Stomach smooth muscle (tissue), 2 donors: ENCODE results near the gene UFSP1.

Experiments
- H3K27ac ChIP-seq: one replicate; pipeline ENCODE4 v1.7.0; 2013; ENCODE audit warnings: mild to moderate bottlenecking, low read length, inconsistent platforms
- H3K27me3 ChIP-seq, 2 donors: one replicate each; pipeline ENCODE4 v1.7.0; 2013; ENCODE audit warnings: low read length in 2 of 2; ENCODE audit not compliant: insufficient read depth in 2 of 2, control insufficient read depth in 1 of 2
- H3K36me3 ChIP-seq, 2 donors: one replicate each; pipeline ENCODE4 v1.7.0; 2013; ENCODE audit warnings: low read length in 2 of 2; ENCODE audit not compliant: control insufficient read depth in 2 of 2, insufficient read depth in 2 of 2
- H3K4me1 ChIP-seq: one replicate; pipeline ENCODE4 v1.7.0; 2013; ENCODE audit warnings: low read length; ENCODE audit not compliant: control insufficient read depth, insufficient read depth
- H3K4me3 ChIP-seq, 2 donors: one replicate each; pipeline ENCODE4 v1.7.0; 2013; ENCODE audit warnings: low read length in 2 of 2
- H3K9ac ChIP-seq, 2 donors: one replicate each; pipeline ENCODE4 v1.7.0; 2013; ENCODE audit warnings: low read length in 2 of 2, mild to moderate bottlenecking in 1 of 2
- H3K9me3 ChIP-seq, 2 donors: one replicate each; pipeline ENCODE4 v1.7.0; 2013; ENCODE audit warnings: low read length in 2 of 2; ENCODE audit not compliant: control insufficient read depth in 2 of 2
- donor health status: healthy.
- donor health status: Pancreatic carcinoma.

The UFSP1 gene

DNA sequence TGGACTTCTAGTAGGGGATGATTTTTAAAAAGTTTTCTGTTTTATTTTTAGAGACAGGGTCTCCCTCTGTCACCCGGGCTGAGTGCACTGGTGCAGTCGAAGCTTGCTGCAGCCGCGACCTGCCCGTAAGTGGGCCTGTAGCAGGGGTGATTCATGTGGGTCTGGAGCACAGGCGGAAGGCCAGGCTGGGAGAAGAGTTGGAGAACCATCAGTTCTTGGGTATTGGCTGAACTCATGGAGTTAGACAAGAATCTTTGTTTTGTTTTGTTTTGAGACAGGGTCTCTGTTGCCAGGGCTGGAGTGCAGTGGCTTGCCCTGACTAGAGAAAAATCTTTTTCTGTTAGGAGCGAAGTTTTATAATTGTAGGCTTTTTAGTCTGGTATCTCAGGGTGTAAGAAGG is 8.9 kb downstream of the UFSP1 start:
- peaks cover 19% of the 10 kb centered on the region for H3K4me1 ChIP-seq
- no peak overlapping the region for H3K27ac ChIP-seq
- no peaks in the 10 kb centered on the region for H3K27me3 ChIP-seq
- H3K9ac ChIP-seq = no peak overlapping the region
- peaks cover 46 to 48% of the 10 kb centered on the region in 2 donors for H3K36me3 ChIP-seq
- H3K4me3 ChIP-seq = no peak overlapping the region
- no peaks in the 10 kb centered on the region for H3K9me3 ChIP-seq

DNA sequence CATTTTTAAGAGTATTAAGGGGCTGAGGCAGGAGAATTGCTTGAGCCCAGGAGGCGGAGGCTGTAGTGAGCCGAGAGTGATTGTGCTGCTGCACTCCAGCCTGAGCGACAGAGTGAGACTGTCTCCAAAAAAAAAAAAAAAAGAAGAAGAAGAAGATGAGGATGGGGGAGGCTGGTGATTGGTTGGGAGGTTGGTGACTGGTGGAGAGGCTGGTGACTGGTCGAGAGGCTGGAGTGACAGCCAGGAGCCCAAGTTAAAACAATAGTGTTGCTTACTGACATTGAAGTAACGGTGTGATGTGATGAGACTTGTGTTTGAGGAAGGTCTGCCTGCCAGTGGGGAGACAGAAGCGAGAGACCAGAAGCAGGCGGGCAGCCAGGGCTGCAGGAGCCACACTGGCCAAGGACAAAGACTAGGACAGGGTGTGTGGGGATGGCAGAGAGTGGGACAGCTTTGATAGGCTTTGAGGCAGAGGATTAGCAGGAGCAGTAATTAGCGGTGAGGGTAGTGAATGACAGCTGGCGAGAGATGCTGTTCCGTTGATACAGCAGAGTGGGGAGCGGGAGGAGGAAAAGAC is 9.7 kb downstream of the UFSP1 start:
- H3K4me3 ChIP-seq = no peak overlapping the region
- H3K36me3 ChIP-seq = peaks cover 38 to 39% of the 10 kb centered on the region in 2 donors
- no peaks in the 10 kb centered on the region for H3K27me3 ChIP-seq
- no peak overlapping the region for H3K9ac ChIP-seq
- no peaks in the 10 kb centered on the region for H3K9me3 ChIP-seq
- no peak overlapping the region for H3K27ac ChIP-seq
- H3K4me1 ChIP-seq = peaks cover 19% of the 10 kb centered on the region

DNA sequence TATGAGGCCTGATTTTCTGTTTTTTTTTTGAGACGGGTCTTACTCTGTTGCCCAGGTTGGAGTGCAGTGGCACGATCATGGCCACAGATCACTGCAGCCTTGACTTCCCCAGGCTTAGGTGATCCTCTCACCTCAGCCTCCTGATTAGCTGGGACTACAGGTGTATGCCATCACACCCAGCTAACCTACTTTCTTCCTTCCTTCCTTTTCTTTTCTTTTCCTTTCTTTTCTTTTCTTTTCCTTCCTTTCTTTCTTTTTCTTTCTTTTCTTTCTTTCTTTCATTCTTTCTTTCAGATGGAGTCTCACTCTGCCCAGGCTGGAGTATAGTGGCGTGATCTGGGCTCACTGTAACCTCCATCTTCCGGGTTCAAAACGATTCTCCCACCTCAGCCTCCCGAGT is 10.8 kb downstream of the UFSP1 start:
- peak overlapping the region in 1 of 2 donors; percentile 29 for H3K9ac ChIP-seq

DNA sequence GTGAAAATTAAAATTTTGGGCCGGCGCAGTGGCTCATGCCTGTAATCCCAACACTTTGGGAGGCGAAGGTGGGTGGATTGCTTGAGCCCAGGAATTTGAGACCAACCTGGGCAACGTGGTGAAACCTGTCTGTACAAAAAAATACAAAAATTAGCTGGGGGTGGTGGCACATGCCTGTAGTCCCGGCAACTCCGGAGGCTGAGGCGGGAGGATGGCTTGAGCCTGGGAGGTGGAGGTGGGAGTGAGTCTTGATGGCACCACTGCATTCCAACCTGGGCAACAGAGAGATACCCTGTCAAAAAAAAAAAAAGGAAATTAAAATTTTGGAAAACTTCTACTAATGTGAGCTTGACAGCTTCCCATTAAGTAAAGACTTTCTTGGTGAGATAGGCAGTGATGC is 11.5 kb downstream of the UFSP1 start:
- no peak overlapping the region for H3K27ac ChIP-seq
- peaks cover 22 to 31% of the 10 kb centered on the region in 2 donors for H3K36me3 ChIP-seq
- H3K9ac ChIP-seq = no peak overlapping the region
- peaks cover 19% of the 10 kb centered on the region for H3K4me1 ChIP-seq
- H3K9me3 ChIP-seq = no peaks in the 10 kb centered on the region
- no peaks in the 10 kb centered on the region for H3K27me3 ChIP-seq
- no peak overlapping the region for H3K4me3 ChIP-seq

More for the DNA sequence above, 10.8 kb downstream of the UFSP1 start:
- H3K27ac ChIP-seq = no peak overlapping the region
- H3K9me3 ChIP-seq = no peaks in the 10 kb centered on the region
- no peaks in the 10 kb centered on the region for H3K27me3 ChIP-seq
- no peak overlapping the region for H3K4me3 ChIP-seq
- peaks cover 19% of the 10 kb centered on the region for H3K4me1 ChIP-seq
- peaks cover 28 to 32% of the 10 kb centered on the region in 2 donors for H3K36me3 ChIP-seq

DNA sequence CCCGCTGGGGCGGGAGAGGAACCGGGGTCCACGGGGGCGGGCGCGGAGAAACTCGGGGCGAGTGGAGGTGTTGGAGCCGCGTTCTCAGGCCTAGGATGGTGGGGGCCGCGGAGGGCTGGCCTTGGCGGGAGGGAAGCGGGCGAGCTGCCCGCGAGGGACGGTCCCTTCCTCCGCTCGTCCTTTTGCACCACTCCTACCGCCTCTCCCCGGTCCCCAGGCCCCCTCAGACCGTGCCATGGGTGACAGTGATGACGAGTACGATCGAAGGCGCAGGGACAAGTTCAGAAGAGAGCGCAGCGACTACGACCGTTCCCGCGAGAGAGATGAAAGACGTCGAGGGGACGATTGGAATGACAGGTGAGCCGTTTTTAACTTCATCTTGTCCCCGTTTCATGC is 14.2 kb downstream of the UFSP1 start:
- Histone ChIP-seq H3K27ac (peak overlapping the region; percentile 95), H3K4me1 (peaks cover 19% of the 10 kb centered on the region), H3K9me3 (no peaks in the 10 kb centered on the region), H3K27me3 (no peaks in the 10 kb centered on the region), H3K36me3 (peaks cover 17 to 35% of the 10 kb centered on the region in 2 donors), H3K4me3 (peak overlapping the region; percentile 75 to 94), H3K9ac (peak overlapping the region; percentile 87 to 91)

DNA sequence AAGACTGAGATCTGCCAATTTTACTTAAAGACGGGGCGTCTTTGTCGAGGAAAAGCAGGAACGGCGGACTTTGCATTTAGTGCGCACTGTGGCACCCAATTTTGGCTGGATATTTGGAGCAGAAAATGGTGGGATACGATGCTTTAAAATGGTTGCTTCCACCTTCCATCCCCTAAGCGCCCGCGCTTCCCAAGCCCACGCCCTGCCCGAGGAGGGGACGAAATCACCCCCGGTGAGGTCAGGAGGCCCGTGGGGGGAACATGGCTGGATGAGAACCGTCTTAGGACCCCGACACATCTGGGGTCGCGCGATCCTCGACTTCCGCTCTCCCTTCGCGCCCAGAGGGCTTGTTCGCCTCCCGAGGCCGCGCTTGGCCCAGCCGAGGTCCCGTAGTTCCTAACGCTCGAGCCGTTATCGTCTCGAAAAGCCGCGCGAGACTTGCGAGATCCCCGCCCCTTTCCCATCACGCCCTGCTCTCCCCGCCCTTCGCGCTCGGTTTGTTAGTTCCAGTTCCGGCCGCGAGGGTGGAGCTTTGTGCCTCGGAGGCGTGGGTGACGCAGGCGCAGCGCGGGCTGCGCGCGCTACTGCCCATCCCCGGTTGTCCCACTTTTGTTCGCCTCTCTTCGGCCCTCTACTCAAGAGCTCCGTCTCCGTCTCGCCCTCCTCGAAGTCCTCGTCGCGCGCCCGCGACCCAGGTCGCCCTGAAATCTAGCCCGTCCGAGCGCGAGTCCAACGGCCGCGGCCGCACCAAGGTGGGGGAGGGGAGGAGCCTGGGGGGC is 14.7 kb downstream of the UFSP1 start, which contains the start of gene SRRT:
SRRT (plus strand) TSS at position 527 of the 779 bp plus-strand sequence. CDS start 488 bp downstream, outside the sequence.
- Histone ChIP-seq H3K36me3 (peaks cover 17 to 37% of the 10 kb centered on the region in 2 donors), H3K9me3 (no peaks in the 10 kb centered on the region), H3K9ac (peak within 1 kb of the TSS; percentile 91 to 98), H3K27ac (peak within 1 kb of the TSS; percentile 95), H3K4me1 (peaks cover 15% of the 10 kb centered on the region), H3K27me3 (no peaks in the 10 kb centered on the region), H3K4me3 (peak within 1 kb of the TSS; percentile 82 to 94)

DNA sequence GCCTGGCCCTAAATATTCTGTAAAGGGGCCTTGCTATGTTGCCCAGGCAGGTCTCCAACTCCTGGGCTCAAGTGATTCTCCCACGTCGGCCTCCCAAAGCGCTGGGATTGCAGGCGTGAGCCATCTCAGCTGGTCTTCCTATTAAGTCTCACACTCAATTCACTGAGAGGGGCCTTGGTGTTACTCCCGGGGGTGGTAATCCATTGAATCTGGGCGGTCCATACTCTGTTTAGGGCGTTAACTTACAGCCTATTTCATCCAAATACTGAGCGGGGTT is 15.3 kb downstream of the UFSP1 start:
- Histone ChIP-seq H3K36me3 (peaks cover 17 to 36% of the 10 kb centered on the region in 2 donors), H3K27me3 (no peaks in the 10 kb centered on the region), H3K4me3 (peak overlapping the region; percentile 82 to 94), H3K27ac (peak overlapping the region; percentile 95), H3K9ac (peak overlapping the region; percentile 91 to 98), H3K9me3 (no peaks in the 10 kb centered on the region), H3K4me1 (peaks cover 15% of the 10 kb centered on the region)

DNA sequence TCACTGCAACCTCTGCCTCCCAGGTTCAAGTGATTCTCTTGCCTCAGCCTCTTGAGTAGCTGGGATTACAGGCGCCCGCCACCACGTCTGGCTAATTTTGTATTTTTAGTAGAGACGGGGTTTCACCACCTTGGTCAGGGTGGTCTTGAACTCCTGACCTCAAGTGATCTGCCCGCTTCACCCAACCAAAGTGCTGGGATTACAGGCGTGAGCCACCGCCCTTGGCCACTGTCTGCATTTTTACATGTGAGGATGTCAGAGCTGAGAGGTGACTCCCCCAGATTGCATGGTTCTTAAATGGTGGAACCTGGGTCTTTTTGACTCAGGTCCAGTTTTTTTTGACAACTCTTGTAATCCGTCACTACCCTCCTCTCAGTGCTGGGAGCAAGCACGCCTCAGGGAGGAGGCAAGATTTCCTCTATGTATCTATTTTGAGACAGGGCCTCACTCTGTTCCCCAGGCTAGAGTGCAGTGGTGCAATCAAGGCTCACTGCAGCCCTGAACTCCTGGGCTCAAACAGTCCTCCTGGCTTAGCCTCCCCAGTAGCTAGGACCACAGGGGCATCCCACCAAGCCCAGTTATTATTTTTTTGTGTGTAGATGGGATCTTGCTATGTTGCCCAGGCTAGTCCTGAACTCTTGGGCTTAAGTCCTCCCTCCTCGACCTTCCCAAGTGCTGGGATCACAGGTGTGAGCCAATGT is 15.8 kb downstream of the UFSP1 start:
- peak overlapping the region; percentile 91 to 98 for H3K9ac ChIP-seq
- H3K36me3 ChIP-seq = peaks cover 15 to 31% of the 10 kb centered on the region in 2 donors
- no peaks in the 10 kb centered on the region for H3K27me3 ChIP-seq
- no peaks in the 10 kb centered on the region for H3K9me3 ChIP-seq
- H3K27ac ChIP-seq = peak overlapping the region; percentile 95
- peak overlapping the region; percentile 82 to 94 for H3K4me3 ChIP-seq
- H3K4me1 ChIP-seq = peaks cover 19% of the 10 kb centered on the region

DNA sequence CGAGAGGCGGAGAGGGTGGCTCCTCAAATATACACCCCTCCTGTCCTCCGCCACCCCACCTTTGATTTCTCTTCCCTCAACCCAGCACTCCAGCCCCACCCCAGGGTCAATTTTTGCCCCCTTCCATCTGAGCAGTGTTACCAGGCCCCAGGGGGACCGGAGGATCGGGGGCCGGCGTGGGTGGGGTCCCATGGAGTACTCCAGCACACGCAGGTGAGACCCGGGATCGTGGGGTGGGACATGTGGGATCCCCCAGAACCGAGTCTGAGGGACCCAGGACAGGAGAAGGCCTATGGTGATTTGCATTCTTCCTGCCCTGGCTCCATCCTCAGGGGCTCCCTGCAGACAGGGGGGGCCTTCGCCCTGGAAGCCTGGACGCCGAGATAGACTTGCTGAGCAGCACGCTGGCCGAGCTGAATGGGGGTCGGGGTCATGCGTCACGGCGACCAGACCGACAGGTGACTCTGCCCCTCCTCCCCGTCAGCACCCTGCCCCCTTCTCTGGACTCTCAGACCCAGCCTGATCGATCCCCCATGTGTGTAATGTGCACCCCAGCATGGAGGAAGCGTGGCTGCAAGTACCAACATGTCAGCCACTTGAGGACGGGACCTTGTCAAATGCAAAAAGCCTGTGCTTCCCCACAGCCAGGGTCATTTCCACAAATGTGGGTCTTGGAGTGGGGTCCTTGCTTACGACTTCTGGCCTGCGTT is 21.6 kb downstream of the UFSP1 start:
- Histone ChIP-seq H3K4me3 (peak overlapping the region; percentile 81 to 88), H3K9me3 (no peaks in the 10 kb centered on the region), H3K27ac (peak overlapping the region; percentile 96), H3K36me3 (peaks cover 11 to 25% of the 10 kb centered on the region in 2 donors), H3K4me1 (peaks cover 37% of the 10 kb centered on the region), H3K9ac (peak overlapping the region; percentile 98 to 99), H3K27me3 (no peaks in the 10 kb centered on the region)

DNA sequence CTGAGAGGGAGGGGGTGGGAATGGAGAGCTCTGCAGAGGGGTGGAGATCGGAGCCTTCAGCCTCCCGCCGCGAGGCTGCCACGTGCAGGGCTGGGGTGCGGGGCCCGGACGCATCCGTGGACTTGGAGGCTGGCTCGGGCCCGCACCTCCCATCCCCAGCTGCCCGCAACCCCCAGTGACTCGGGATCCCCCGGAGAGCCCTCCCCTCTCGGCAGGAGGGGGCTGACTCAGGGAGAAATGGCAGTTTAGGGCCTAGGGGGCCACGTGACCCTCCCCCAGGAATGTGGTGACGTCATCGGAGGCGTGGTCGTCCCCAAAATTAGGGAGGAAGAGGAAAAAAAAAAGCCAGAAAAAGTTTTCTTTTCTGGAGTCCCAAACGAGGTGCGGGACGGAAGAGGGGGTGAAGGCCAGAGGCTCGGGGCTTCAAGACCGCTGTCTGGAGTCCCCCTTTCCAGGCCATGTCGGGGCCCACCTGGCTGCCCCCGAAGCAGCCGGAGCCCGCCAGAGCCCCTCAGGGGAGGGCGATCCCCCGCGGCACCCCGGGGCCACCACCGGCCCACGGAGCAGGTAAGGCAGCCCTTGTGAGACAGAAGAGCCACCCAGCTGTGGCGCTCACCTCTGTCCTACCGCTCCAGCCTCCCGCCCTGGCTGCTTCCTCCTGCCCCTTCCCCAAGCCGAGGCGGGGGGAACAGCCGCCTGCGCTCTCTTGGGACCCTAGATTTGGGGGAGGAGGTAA is 22.3 kb downstream of the UFSP1 start, which contains the start of gene TRIP6:
TRIP6 (plus strand) TSS at position 348 of the 736 bp plus-strand sequence; CDS start at position 459, 111 bp downstream.
- H3K9ac ChIP-seq = peak within 1 kb of the TSS; percentile 98 to 99
- no peaks in the 10 kb centered on the region for H3K27me3 ChIP-seq
- no peaks in the 10 kb centered on the region for H3K9me3 ChIP-seq
- peaks cover 37% of the 10 kb centered on the region for H3K4me1 ChIP-seq
- H3K36me3 ChIP-seq = peaks cover 8 to 22% of the 10 kb centered on the region in 2 donors
- H3K4me3 ChIP-seq = peak within 1 kb of the TSS; percentile 81 to 88
- H3K27ac ChIP-seq = peak within 1 kb of the TSS; percentile 96
